ENCODE results near the gene CRB1.

DNA sequence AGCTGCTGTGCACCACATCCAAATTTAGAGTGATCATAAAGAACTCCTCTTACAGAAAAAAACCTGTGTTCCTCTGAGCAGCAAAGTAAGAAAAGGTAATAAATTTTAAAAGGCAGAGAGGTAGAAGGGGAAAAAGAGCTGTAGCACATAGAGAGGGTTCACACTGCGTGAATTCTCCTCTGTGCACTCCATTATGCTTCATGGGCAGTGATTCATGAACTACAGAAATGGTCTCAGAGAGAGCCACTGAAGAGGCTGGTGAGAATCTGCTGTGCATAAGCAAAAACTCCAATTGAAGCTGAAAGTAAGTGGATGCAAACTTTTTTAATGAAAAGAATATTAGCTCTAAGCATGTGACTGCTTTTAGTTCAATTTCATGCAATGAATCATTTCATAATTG, 65.0 kb downstream of the CRB1 start:
- TF ChIP-seq, protein P1, sequence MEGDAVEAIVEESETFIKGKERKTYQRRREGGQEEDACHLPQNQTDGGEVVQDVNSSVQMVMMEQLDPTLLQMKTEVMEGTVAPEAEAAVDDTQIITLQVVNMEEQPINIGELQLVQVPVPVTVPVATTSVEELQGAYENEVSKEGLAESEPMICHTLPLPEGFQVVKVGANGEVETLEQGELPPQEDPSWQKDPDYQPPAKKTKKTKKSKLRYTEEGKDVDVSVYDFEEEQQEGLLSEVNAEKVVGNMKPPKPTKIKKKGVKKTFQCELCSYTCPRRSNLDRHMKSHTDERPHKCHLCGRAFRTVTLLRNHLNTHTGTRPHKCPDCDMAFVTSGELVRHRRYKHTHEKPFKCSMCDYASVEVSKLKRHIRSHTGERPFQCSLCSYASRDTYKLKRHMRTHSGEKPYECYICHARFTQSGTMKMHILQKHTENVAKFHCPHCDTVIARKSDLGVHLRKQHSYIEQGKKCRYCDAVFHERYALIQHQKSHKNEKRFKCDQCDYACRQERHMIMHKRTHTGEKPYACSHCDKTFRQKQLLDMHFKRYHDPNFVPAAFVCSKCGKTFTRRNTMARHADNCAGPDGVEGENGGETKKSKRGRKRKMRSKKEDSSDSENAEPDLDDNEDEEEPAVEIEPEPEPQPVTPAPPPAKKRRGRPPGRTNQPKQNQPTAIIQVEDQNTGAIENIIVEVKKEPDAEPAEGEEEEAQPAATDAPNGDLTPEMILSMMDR (IDR thresholded peaks at IDR 0.05; ENCODE audit: borderline replicate concordance, extremely low read depth, low read length, poor library complexity, severe bottlenecking) = no peak
- TF ChIP-seq EZH2 (IDR thresholded peaks at IDR 0.05; ENCODE audit: borderline replicate concordance, low read depth, low read length, severe bottlenecking) = no peak
